ENCODE results near the gene PTPRN2. TPM values are rescaled to one million over a fixed set of nuclear protein-coding genes. Genes with fewer than 3 reads are reported as not detected.

The PTPRN2 gene
- total and polyA plus RNA-seq, 8 donors = 4.9 to 136 (median 46.8) TPM

GRCh38 chr7:157867685-157868305, 719.8 kb downstream of the PTPRN2 start:
- TF ChIP-seq POLR2AphosphoS5 (IDR thresholded peaks at IDR 0.05) (no peak), CTCF (IDR thresholded peaks at IDR 0.05) (no peak), EP300 (IDR thresholded peaks at IDR 0.05) (no peak)
- H3K36me3 ChIP-seq = peaks cover 0 to 4% (median 0%) of the 10 kb centered on the region in 4 donors
- no peak for DNase-seq
- H3K9me3 ChIP-seq = peaks cover 0 to 4% (median 0%) of the 10 kb centered on the region in 4 donors
- intact Hi-C loops (cut with DNase I; ENCODE audit: low total_unique reads) = no loop called here
- no peak overlapping the region for H3K4me3 ChIP-seq
- no peak overlapping the region for H3K27ac ChIP-seq
- no peaks in the 10 kb centered on the region for H3K4me1 ChIP-seq
- WGBS, 5 donors = 87 to 97% (median 96%) methylated on average over 7 to 15 of the region's 15 CpGs
- H3K27me3 ChIP-seq = peaks cover 0 to 4% (median 0%) of the 10 kb centered on the region in 3 donors

- no peak overlapping the region for H3K27ac ChIP-seq
- H3K27me3 ChIP-seq = no peaks in the 10 kb centered on the region
- peaks cover 0 to 4% (median 0%) of the 10 kb centered on the region in 4 donors for H3K9me3 ChIP-seq
- no peak for DNase-seq
- peaks cover 0 to 4% (median 0%) of the 10 kb centered on the region in 4 donors for H3K36me3 ChIP-seq
- WGBS, 5 donors = 80 to 92% (median 87%) methylated on average over 9 to 29 of the region's 29 CpGs
- intact Hi-C loops (cut with DNase I; ENCODE audit: low total_unique reads) = no loop called here
- H3K4me3 ChIP-seq = no peak overlapping the region
- no peak for TF ChIP-seq CTCF (IDR thresholded peaks at IDR 0.05)
- no peak for TF ChIP-seq POLR2AphosphoS5 (IDR thresholded peaks at IDR 0.05)
- TF ChIP-seq POLR2A (IDR thresholded peaks at IDR 0.05) = no peak
- TF ChIP-seq EP300 (IDR thresholded peaks at IDR 0.05) = no peak
- no peaks in the 10 kb centered on the region for H3K4me1 ChIP-seq
Measured at GRCh38 chr7:157866336-157866924, 721.2 kb downstream of the PTPRN2 start.

GRCh38 chr7:157865351-157866165, 722.1 kb downstream of the PTPRN2 start:
- Histone ChIP-seq H3K9me3 (peaks cover 0 to 4% (median 0%) of the 10 kb centered on the region in 4 donors), H3K4me3 (no peak overlapping the region), H3K27ac (no peak overlapping the region), H3K27me3 (no peaks in the 10 kb centered on the region), H3K4me1 (no peaks in the 10 kb centered on the region), H3K36me3 (peaks cover 0 to 4% (median 0%) of the 10 kb centered on the region in 4 donors)
- WGBS, 5 donors = 80 to 93% (median 84%) methylated on average over 23 to 27 of the region's 27 CpGs
- intact Hi-C loops (cut with DNase I; ENCODE audit: low total_unique reads) = no loop called here
- TF ChIP-seq EP300 (IDR thresholded peaks at IDR 0.05) = no peak
- TF ChIP-seq POLR2AphosphoS5 (IDR thresholded peaks at IDR 0.05) = no peak
- no peak for TF ChIP-seq POLR2A (IDR thresholded peaks at IDR 0.05)
- TF ChIP-seq CTCF (IDR thresholded peaks at IDR 0.05) = no peak
- DNase-seq = no peak

GRCh38 chr7:157864911-157865310, 722.7 kb downstream of the PTPRN2 start:
- no peaks in the 10 kb centered on the region for H3K27me3 ChIP-seq
- peaks cover 0 to 4% (median 0%) of the 10 kb centered on the region in 4 donors for H3K9me3 ChIP-seq
- H3K4me1 ChIP-seq = no peaks in the 10 kb centered on the region
- WGBS, 5 donors = 89 to 100% (median 90%) methylated on average over 2 to 12 of the region's 12 CpGs
- no peak overlapping the region for H3K4me3 ChIP-seq
- intact Hi-C loops (cut with DNase I; ENCODE audit: low total_unique reads) = no loop called here
- no peak for TF ChIP-seq POLR2A (IDR thresholded peaks at IDR 0.05)
- no peak for TF ChIP-seq POLR2AphosphoS5 (IDR thresholded peaks at IDR 0.05)
- no peak for TF ChIP-seq CTCF (IDR thresholded peaks at IDR 0.05)
- TF ChIP-seq EP300 (IDR thresholded peaks at IDR 0.05) = no peak
- H3K36me3 ChIP-seq = peaks cover 0 to 4% (median 0%) of the 10 kb centered on the region in 4 donors
- no peak overlapping the region for H3K27ac ChIP-seq
- no peak for DNase-seq
